Panc1 (cell line): ENCODE data around the gene KLK13. TPM values are rescaled to one million over a fixed set of nuclear protein-coding genes. Genes with fewer than 3 reads are reported as not detected.

Experiments used
- ATAC-seq: fragments of 200-7000 bp; cut with Tn5 transposase; 2 replicates; pipeline ENCODE4 v1.9.1; 2020; ENCODE audit warnings: mild to moderate bottlenecking, moderate library complexity
- BruUV-seq: library from RNA; stranded (reverse); fragments of 400-500 nt; replicated peaks from 2 replicates; lab custom pipeline; 2021; lab: Mats Ljungman, UMichigan
- CTCF ChIA-PET: fragments of 300-600 bp; sonication (Branson Sonifier 250); formaldehyde crosslinking; loops from one replicate; lab custom pipeline; 2022; ENCODE audit warnings: antibody characterized with exemption; lab: Charles Lee
- POLR2A ChIA-PET: fragments of 300-600 bp; sonication (Branson Sonifier 250); formaldehyde crosslinking; loops from one replicate; lab custom pipeline; 2022; ENCODE audit warnings: antibody characterized with exemption; lab: Charles Lee
- DNase-seq: peaks from one replicate; pipeline ENCODE4 v3.0.0-alpha.2; 2010; ENCODE audit warnings: low read depth, low spot score
- H3K27ac ChIP-seq: 2 replicates; pipeline ENCODE4 v1.5.1; 2011; ENCODE audit warnings: mild to moderate bottlenecking, low read length, inconsistent platforms
- H3K27me3 ChIP-seq: fragments of 200-500 bp; sonication (Bioruptor generic); 2 replicates; pipeline ENCODE4 v1.6.0; 2014; ENCODE audit warnings: low read length, inconsistent platforms; ENCODE audit not compliant: control insufficient read depth, insufficient read depth
- H3K36me3 ChIP-seq: fragments of 200-500 bp; sonication (Bioruptor generic); 2 replicates; pipeline ENCODE4 v1.5.1; 2014; ENCODE audit warnings: inconsistent platforms, mild to moderate bottlenecking, low read length, moderate library complexity; ENCODE audit not compliant: control insufficient read depth, insufficient read depth
- H3K4me1 ChIP-seq: 2 replicates; pipeline ENCODE4 v1.5.1; 2011; ENCODE audit warnings: inconsistent platforms, mild to moderate bottlenecking, low read length, moderate library complexity; ENCODE audit not compliant: control insufficient read depth, insufficient read depth
- H3K4me3 ChIP-seq, 2 experiments: 2 replicates each; pipeline ENCODE4 v1.5.1; 2011 to 2012; ENCODE audit warnings: low read depth in 2 of 2, low read length in 2 of 2, mild to moderate bottlenecking in 2 of 2, inconsistent platforms in 1 of 2, moderate library complexity in 1 of 2
- H3K9me3 ChIP-seq: fragments of 200-500 bp; sonication (Bioruptor generic); 2 replicates; pipeline ENCODE4 v1.5.1; 2014; ENCODE audit warnings: low read depth, mild to moderate bottlenecking, inconsistent platforms, low read length, moderate library complexity; ENCODE audit not compliant: control insufficient read depth, insufficient read depth
- POLR2AphosphoS5 ChIP-seq: IDR thresholded peaks from 2 replicates; pipeline ENCODE4 v1.6.1; 2012; ENCODE audit warnings: mild to moderate bottlenecking, low read depth, low read length, moderate library complexity
- SIN3A ChIP-seq: IDR thresholded peaks from 2 replicates; pipeline ENCODE4 v1.6.1; 2012; ENCODE audit warnings: low read depth, mild to moderate bottlenecking, low read length, moderate library complexity, borderline replicate concordance; ENCODE audit not compliant: insufficient read depth
- TCF7L2 ChIP-seq: IDR thresholded peaks from 2 replicates; pipeline ENCODE4 v1.6.1; 2011; ENCODE audit warnings: mild to moderate bottlenecking, low read depth, low read length, inconsistent platforms
- in situ Hi-C: cut with HindIII; loops from 2 replicates; pipeline ENCODE4 v1.10.0; 2016; ENCODE audit warnings: low sequenced_read_pairs, low pct_unique_long_range_greater_than_20kb
- intact Hi-C: fragments of 100-400 bp; cut with micrococcal nuclease; formaldehyde crosslinking; loops from one replicate; pipeline ENCODE4 v1.10.0; 2022; ENCODE audit not compliant: unreplicated experiment
- total RNA-seq: library from RNA; stranded (reverse); gene quantifications from one replicate; pipeline ENCODE4 v1.2.1, GENCODE V29; 2021; ENCODE audit not compliant: unreplicated experiment
- TF ChIP-seq, protein P1 (sequence below), 2 experiments: IDR thresholded peaks; 2 replicates each; pipeline ENCODE4 v1.6.1; 2011 to 2012; ENCODE audit warnings: low read depth in 2 of 2, control low read depth in 1 of 2, low read length in 1 of 2, mild to moderate bottlenecking in 1 of 2, moderate library complexity in 1 of 2; ENCODE audit not compliant: insufficient read depth in 1 of 2
- TF ChIP-seq, protein P2 (sequence below): fragments of 450-650 bp; IDR thresholded peaks from 2 replicates; pipeline ENCODE4 v1.5.1; 2017; ENCODE audit warnings: mild to moderate bottlenecking

KLK13 gene
- total RNA-seq, 1 experiment from 2014 or later, result not detected

DNA sequence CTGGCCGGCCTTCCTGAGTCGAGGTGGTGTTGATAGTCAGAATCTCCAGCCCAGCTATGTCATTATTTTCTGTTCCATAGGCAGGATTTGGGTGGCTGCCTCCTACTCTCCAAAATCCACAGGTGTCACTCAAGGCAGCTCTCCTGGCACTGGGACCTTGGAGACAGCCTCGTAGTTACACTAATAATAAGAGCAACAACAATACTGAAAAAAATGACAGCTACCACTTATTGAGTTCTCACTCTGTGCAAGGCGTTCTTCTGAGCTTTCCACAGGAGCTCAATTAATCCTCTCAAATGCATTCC, 17.9 kb downstream of the KLK13 start:
- BruUV-seq, result no TSS peak
- H3K27ac ChIP-seq, result no peak overlapping the region
- H3K27me3 ChIP-seq, result no peaks in the 10 kb centered on the region; the same call in 1 of the 2 replicates
- no peak overlapping the region for H3K4me3 ChIP-seq
- ChIA-PET POLR2A (interaction anchor here (0.5 kb wide), 1 partner anchor 40 kb away, joined by 5 read pairs; no protein-coding TSS in a partner anchor), CTCF (no interaction called here)
- no peaks in the 10 kb centered on the region for H3K4me1 ChIP-seq
- TF ChIP-seq SIN3A, result no peak
- TF ChIP-seq, protein P1, sequence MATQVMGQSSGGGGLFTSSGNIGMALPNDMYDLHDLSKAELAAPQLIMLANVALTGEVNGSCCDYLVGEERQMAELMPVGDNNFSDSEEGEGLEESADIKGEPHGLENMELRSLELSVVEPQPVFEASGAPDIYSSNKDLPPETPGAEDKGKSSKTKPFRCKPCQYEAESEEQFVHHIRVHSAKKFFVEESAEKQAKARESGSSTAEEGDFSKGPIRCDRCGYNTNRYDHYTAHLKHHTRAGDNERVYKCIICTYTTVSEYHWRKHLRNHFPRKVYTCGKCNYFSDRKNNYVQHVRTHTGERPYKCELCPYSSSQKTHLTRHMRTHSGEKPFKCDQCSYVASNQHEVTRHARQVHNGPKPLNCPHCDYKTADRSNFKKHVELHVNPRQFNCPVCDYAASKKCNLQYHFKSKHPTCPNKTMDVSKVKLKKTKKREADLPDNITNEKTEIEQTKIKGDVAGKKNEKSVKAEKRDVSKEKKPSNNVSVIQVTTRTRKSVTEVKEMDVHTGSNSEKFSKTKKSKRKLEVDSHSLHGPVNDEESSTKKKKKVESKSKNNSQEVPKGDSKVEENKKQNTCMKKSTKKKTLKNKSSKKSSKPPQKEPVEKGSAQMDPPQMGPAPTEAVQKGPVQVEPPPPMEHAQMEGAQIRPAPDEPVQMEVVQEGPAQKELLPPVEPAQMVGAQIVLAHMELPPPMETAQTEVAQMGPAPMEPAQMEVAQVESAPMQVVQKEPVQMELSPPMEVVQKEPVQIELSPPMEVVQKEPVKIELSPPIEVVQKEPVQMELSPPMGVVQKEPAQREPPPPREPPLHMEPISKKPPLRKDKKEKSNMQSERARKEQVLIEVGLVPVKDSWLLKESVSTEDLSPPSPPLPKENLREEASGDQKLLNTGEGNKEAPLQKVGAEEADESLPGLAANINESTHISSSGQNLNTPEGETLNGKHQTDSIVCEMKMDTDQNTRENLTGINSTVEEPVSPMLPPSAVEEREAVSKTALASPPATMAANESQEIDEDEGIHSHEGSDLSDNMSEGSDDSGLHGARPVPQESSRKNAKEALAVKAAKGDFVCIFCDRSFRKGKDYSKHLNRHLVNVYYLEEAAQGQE (IDR thresholded peaks at IDR 0.05; ENCODE audit: insufficient read depth in 1 of 2, low read depth in 2 of 2, low read length in 1 of 2), result no peak
- TF ChIP-seq POLR2AphosphoS5, result no peak
- TF ChIP-seq, protein P2, sequence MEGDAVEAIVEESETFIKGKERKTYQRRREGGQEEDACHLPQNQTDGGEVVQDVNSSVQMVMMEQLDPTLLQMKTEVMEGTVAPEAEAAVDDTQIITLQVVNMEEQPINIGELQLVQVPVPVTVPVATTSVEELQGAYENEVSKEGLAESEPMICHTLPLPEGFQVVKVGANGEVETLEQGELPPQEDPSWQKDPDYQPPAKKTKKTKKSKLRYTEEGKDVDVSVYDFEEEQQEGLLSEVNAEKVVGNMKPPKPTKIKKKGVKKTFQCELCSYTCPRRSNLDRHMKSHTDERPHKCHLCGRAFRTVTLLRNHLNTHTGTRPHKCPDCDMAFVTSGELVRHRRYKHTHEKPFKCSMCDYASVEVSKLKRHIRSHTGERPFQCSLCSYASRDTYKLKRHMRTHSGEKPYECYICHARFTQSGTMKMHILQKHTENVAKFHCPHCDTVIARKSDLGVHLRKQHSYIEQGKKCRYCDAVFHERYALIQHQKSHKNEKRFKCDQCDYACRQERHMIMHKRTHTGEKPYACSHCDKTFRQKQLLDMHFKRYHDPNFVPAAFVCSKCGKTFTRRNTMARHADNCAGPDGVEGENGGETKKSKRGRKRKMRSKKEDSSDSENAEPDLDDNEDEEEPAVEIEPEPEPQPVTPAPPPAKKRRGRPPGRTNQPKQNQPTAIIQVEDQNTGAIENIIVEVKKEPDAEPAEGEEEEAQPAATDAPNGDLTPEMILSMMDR, result no peak
- no peak for TF ChIP-seq TCF7L2
- H3K9me3 ChIP-seq, result no peaks in the 10 kb centered on the region
- H3K36me3 ChIP-seq, result no peaks in the 10 kb centered on the region
- ATAC-seq, result no peak
- intact Hi-C loops, result no loop called here
- DNase-seq, result no peak
- in situ Hi-C loops, result no loop called here

DNA sequence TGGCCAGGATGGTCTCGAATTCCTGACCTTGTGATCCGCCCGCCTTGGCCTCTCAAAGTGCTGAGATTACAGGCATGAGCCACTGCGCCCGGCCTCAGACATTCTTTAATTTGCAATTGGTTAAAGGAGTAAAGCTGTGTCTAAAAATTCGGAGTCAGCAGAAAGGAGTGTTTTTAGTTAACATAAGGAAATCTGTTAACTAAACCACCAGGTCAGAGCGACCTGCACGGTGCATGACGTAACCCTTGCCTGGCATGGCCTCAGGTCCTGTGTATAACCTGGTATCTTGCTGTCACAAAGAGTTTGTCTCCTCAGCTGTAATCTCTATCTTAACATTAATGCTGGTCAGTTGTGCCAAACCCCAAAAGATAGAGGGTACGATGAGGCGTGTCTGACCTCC, 20.6 kb downstream of the KLK13 start:
- Histone ChIP-seq H3K9me3 (no peaks in the 10 kb centered on the region), H3K27ac (no peak overlapping the region), H3K27me3 (no peaks in the 10 kb centered on the region; the same call in 1 of the 2 replicates), H3K4me3 (no peak overlapping the region), H3K36me3 (no peaks in the 10 kb centered on the region), H3K4me1 (no peaks in the 10 kb centered on the region)
- POLR2A ChIA-PET, result no interaction called here
- CTCF ChIA-PET, result no interaction called here
- no peak for DNase-seq
- no peak for ATAC-seq
- TF ChIP-seq POLR2AphosphoS5 (no peak), SIN3A (no peak), TCF7L2 (no peak)
- TF ChIP-seq, protein P2, result no peak
- TF ChIP-seq, protein P1 (IDR thresholded peaks at IDR 0.05; ENCODE audit: insufficient read depth in 1 of 2, low read depth in 2 of 2, low read length in 1 of 2), result no peak
- intact Hi-C loops (no loop called here), in situ Hi-C loops (no loop called here)
- no TSS peak for BruUV-seq
